Liver (tissue), 9 donors: ENCODE results near the gene FGF1. TPM values are rescaled to one million over a fixed set of nuclear protein-coding genes. Genes with fewer than 3 reads are reported as not detected.

Source experiments
- DNase-seq: peaks from one replicate; pipeline ENCODE4 v3.0.0-alpha.2; 2017; ENCODE audit warnings: low spot score
- H3K27ac ChIP-seq, 2 donors: one replicate each; pipeline ENCODE4 v1.7.0; 2013; ENCODE audit warnings: inconsistent platforms in 2 of 2, low read length in 2 of 2, control low read depth in 1 of 2, low read depth in 1 of 2, mild to moderate bottlenecking in 1 of 2
- H3K27me3 ChIP-seq, 4 donors: one replicate each; pipeline versions ENCODE4 v1.6.1 to v1.7.0; 2013; ENCODE audit warnings: low read length in 3 of 4, inconsistent platforms in 1 of 4, mild to moderate bottlenecking in 1 of 4, moderate library complexity in 1 of 4; ENCODE audit not compliant: control insufficient read depth in 4 of 4, insufficient read depth in 4 of 4
- H3K36me3 ChIP-seq, 4 donors: one replicate each; pipeline versions ENCODE4 v1.6.1 to v1.7.0; 2013; ENCODE audit warnings: low read length in 3 of 4, mild to moderate bottlenecking in 3 of 4, low read depth in 1 of 4, moderate library complexity in 1 of 4; ENCODE audit not compliant: control insufficient read depth in 4 of 4, insufficient read depth in 3 of 4
- H3K4me1 ChIP-seq, 4 donors: one replicate each; pipeline versions ENCODE4 v1.6.1 to v1.7.0; 2013; ENCODE audit warnings: low read length in 3 of 4, mild to moderate bottlenecking in 3 of 4, moderate library complexity in 1 of 4; ENCODE audit not compliant: control insufficient read depth in 4 of 4, insufficient read depth in 4 of 4
- H3K4me3 ChIP-seq, 3 donors: one replicate each; pipeline versions ENCODE4 v1.6.1 to v1.7.0; 2013; ENCODE audit warnings: low read length in 3 of 3, control low read depth in 1 of 3, low read depth in 1 of 3, mild to moderate bottlenecking in 1 of 3
- H3K9ac ChIP-seq, 2 donors: one replicate each; pipeline ENCODE4 v1.7.0; 2013; ENCODE audit warnings: low read length in 2 of 2, mild to moderate bottlenecking in 2 of 2, moderate library complexity in 2 of 2, control low read depth in 1 of 2, low read depth in 1 of 2
- H3K9me3 ChIP-seq, 4 donors: one replicate each; pipeline versions ENCODE4 v1.6.1 to v1.7.0; 2013; ENCODE audit warnings: low read length in 3 of 4; ENCODE audit not compliant: control insufficient read depth in 4 of 4
- ATF3 ChIP-seq: IDR thresholded peaks from 2 replicates; pipeline ENCODE4 v1.6.1; 2016; ENCODE audit warnings: antibody characterized with exemption
- CTCF ChIP-seq: fragments of 150-350 bp; IDR thresholded peaks from 2 replicates; pipeline ENCODE4 v1.5.1; 2017; ENCODE audit warnings: improper control_type of control experiment, low read depth, low read length; ENCODE audit not compliant: missing input control
- GABPA ChIP-seq, 2 donors: IDR thresholded peaks in 1 of 2; conservative IDR thresholded peaks in 1 of 2; 2 replicates each; pipeline ENCODE4 v1.6.1; 2016; ENCODE audit warnings: antibody characterized with exemption in 2 of 2, mild to moderate bottlenecking in 1 of 2, moderate library complexity in 1 of 2
- HNF4A ChIP-seq, 2 donors: conservative IDR thresholded peaks; 2 replicates each; pipeline ENCODE4 v1.6.1; 2016; ENCODE audit warnings: antibody characterized with exemption in 2 of 2, mild to moderate bottlenecking in 2 of 2
- HNF4G ChIP-seq: IDR thresholded peaks from 2 replicates; pipeline ENCODE4 v1.6.1; 2016; ENCODE audit warnings: antibody characterized with exemption
- JUND ChIP-seq, 2 donors: IDR thresholded peaks; 2 replicates each; pipeline ENCODE4 v1.6.1; 2016; ENCODE audit warnings: antibody characterized with exemption in 2 of 2
- TAF1 ChIP-seq: conservative IDR thresholded peaks from 2 replicates; pipeline ENCODE4 v1.6.1; 2016; ENCODE audit warnings: antibody characterized with exemption, mild to moderate bottlenecking
- YY1 ChIP-seq: IDR thresholded peaks from 2 replicates; pipeline ENCODE4 v1.6.1; 2016; ENCODE audit warnings: antibody characterized with exemption, mild to moderate bottlenecking
- WGBS: extraction: QIAGEN DNeasy Blood & Tissue Kit; methylation state at CpG from one replicate; pipeline ENCODE4 v1.1.7; 2013; 5-methylcytosine and 5-hydroxymethylcytosine counted together
- polyA plus RNA-seq, 2 donors: library from polyadenylated mRNA; stranded (reverse) in 1 of 2; unstranded in 1 of 2; fragments of 200-250 nt in 1 of 2; fragments of >200 nt in 1 of 2; fragmentation: Nextera tagmentation in 1 of 2; extraction: Ambion mirVana in 1 of 2; gene quantifications; one replicate each; pipeline versions ENCODE4 v1.2.1 to v1.2.3, GENCODE V29; 2013 to 2015
- total RNA-seq, 2 donors: library from RNA; depleted of rRNA; stranded (reverse); fragments of >200 nt; gene quantifications; one replicate each; pipeline ENCODE4 v1.2.3, GENCODE V29; 2014
- TF ChIP-seq, protein P1 (sequence below): IDR thresholded peaks from 2 replicates; pipeline ENCODE4 v1.6.1; 2016; ENCODE audit warnings: antibody characterized with exemption, mild to moderate bottlenecking
- TF ChIP-seq, protein P2 (sequence below): IDR thresholded peaks from 2 replicates; pipeline ENCODE4 v1.6.1; 2016; ENCODE audit warnings: antibody characterized with exemption
- donor health status: healthy.
- donor health status: healthy.
- donor health status: healthy.
- donor health status: healthy.
- donor health status: healthy.

The FGF1 gene
- total and polyA plus RNA-seq, 4 donors, result 0.05 to 0.25 (median 0.16) TPM

DNA sequence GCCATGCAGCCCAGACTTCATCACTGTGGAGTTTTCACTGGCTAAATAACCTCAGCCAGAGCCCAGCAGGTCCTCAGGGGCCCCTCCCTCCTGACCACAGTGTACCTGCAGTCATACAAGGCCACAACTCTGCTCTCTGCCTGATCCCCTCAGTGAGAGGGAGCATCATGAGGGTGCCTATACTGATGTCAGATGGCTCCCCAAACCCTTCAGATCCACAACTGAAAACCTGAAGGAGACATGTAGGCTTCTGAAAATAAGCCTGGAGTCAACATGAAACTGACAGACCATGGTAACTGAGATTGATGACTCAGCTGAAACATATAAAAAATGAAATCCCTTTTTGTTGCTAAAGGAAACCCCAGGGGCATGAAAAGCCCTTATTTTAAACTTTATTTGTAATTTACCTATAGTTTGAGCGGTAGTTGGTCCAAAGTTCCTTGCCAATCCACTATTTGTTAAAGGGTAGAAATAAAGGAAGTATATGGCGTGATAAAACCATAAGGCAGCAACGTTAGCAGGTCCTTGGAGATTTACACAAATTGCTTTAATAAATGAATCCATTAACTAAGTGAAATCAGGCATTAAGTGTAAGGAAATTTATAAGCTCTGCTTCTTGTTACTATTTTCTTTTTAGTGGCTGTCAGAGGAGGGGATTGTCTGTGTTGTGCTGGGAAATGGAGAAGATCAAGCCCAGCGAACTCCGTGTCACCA is 68.3 kb downstream of the FGF1 start (continued):
- TF ChIP-seq, protein P1, sequence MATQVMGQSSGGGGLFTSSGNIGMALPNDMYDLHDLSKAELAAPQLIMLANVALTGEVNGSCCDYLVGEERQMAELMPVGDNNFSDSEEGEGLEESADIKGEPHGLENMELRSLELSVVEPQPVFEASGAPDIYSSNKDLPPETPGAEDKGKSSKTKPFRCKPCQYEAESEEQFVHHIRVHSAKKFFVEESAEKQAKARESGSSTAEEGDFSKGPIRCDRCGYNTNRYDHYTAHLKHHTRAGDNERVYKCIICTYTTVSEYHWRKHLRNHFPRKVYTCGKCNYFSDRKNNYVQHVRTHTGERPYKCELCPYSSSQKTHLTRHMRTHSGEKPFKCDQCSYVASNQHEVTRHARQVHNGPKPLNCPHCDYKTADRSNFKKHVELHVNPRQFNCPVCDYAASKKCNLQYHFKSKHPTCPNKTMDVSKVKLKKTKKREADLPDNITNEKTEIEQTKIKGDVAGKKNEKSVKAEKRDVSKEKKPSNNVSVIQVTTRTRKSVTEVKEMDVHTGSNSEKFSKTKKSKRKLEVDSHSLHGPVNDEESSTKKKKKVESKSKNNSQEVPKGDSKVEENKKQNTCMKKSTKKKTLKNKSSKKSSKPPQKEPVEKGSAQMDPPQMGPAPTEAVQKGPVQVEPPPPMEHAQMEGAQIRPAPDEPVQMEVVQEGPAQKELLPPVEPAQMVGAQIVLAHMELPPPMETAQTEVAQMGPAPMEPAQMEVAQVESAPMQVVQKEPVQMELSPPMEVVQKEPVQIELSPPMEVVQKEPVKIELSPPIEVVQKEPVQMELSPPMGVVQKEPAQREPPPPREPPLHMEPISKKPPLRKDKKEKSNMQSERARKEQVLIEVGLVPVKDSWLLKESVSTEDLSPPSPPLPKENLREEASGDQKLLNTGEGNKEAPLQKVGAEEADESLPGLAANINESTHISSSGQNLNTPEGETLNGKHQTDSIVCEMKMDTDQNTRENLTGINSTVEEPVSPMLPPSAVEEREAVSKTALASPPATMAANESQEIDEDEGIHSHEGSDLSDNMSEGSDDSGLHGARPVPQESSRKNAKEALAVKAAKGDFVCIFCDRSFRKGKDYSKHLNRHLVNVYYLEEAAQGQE, result no peak
- no peak for TF ChIP-seq ATF3

- 93% methylated on average over 2 of the region's 2 CpGs for WGBS
- H3K27me3 ChIP-seq, result no peaks in the 10 kb centered on the region
Measured at GRCh38 chr5:142615948-142616347, 69.9 kb downstream of the FGF1 start.

DNA sequence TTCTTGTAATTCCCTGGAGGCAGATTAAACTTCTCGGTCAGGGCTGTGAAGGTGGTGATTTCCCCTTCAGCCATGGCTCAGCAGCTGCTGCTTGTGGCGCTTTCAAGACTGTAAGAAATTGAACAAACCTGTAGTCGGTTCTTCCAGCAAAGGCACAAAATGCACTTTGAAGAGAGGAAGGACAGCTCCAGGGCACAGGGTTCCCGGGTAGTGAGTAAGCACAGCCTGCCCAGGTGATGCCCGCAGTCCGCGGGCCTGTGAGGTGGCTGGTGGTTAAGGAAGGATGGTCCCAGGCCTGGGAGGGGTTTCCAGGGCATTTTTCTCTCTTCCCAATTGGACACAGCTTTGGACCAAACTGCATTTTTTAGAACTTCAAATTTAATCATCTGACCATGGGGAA is 71.8 kb downstream of the FGF1 start:
- no peak for DNase-seq
- Histone ChIP-seq H3K4me1 (peaks cover 6 to 19% (median 13%) of the 10 kb centered on the region in 4 donors), H3K27ac (no peak overlapping the region), H3K9me3 (no peaks in the 10 kb centered on the region), H3K9ac (no peak overlapping the region), H3K4me3 (no peak overlapping the region), H3K27me3 (no peaks in the 10 kb centered on the region), H3K36me3 (no peaks in the 10 kb centered on the region)
- WGBS, result 90% methylated on average over 7 of the region's 7 CpGs
- TF ChIP-seq ATF3 (no peak), CTCF (no peak), JUND (IDR thresholded peaks at IDR 0.05) (no peak), GABPA (IDR thresholded peaks at IDR 0.05 in 1 of 2, conservative IDR thresholded peaks at IDR 0.05 in 1 of 2) (no peak), TAF1 (no peak), HNF4A (conservative IDR thresholded peaks at IDR 0.05) (no peak), YY1 (no peak), HNF4G (no peak)
- TF ChIP-seq, protein P1, result no peak
- TF ChIP-seq, protein P2, sequence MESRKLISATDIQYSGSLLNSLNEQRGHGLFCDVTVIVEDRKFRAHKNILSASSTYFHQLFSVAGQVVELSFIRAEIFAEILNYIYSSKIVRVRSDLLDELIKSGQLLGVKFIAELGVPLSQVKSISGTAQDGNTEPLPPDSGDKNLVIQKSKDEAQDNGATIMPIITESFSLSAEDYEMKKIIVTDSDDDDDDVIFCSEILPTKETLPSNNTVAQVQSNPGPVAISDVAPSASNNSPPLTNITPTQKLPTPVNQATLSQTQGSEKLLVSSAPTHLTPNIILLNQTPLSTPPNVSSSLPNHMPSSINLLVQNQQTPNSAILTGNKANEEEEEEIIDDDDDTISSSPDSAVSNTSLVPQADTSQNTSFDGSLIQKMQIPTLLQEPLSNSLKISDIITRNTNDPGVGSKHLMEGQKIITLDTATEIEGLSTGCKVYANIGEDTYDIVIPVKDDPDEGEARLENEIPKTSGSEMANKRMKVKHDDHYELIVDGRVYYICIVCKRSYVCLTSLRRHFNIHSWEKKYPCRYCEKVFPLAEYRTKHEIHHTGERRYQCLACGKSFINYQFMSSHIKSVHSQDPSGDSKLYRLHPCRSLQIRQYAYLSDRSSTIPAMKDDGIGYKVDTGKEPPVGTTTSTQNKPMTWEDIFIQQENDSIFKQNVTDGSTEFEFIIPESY, result no peak

More at GRCh38 chr5:142615948-142616347, 69.9 kb downstream of the FGF1 start:
- H3K27ac ChIP-seq, result no peak overlapping the region
- H3K9me3 ChIP-seq, result no peaks in the 10 kb centered on the region
- H3K4me3 ChIP-seq, result no peak overlapping the region
- no peak overlapping the region for H3K9ac ChIP-seq
- H3K36me3 ChIP-seq, result no peaks in the 10 kb centered on the region
- peaks cover 0 to 1% (median under 1%) of the 10 kb centered on the region in 4 donors for H3K4me1 ChIP-seq
- no peak for DNase-seq
- TF ChIP-seq YY1, result no peak
- TF ChIP-seq ATF3, result no peak
